GM23338 (cell line): ENCODE measurements around the gene RAB43. TPM values are rescaled to one million over a fixed set of nuclear protein-coding genes. Genes with fewer than 3 reads are reported as not detected.
"Not testable (repeated sequence)": the region's sequence is repeated elsewhere in the genome, so short reads cannot be mapped to it uniquely, and the experiment has no call there.

Source experiments
- ATAC-seq: fragments of 200-7000 bp; cut with Tn5 transposase; 3 replicates; pipeline ENCODE4 v1.9.1; 2020
- DNase-seq: peaks from one replicate; pipeline ENCODE4 v3.0.0-alpha.2; 2015; ENCODE audit warnings: low spot score
- H2AFZ ChIP-seq: fragments of 200-600 bp; sonication (generic); 2 replicates; pipeline ENCODE4 v1.8.0; 2016; ENCODE audit warnings: antibody characterized with exemption, mild to moderate bottlenecking, moderate library complexity
- H3F3A ChIP-seq: fragments of 200-600 bp; sonication (generic); replicated peaks from 2 replicates; pipeline ENCODE4 v1.8.0; 2017; ENCODE audit warnings: antibody characterized with exemption, mixed run types, low read depth
- H3K27ac ChIP-seq: fragments of 200-600 bp; sonication (generic); 2 replicates; pipeline ENCODE4 v1.6.1; 2016; ENCODE audit warnings: low read depth
- H3K27me3 ChIP-seq: fragments of 200-600 bp; sonication (generic); 2 replicates; pipeline ENCODE4 v1.8.0; 2016; ENCODE audit warnings: mild to moderate bottlenecking, mixed run types, moderate library complexity; ENCODE audit not compliant: insufficient read depth
- H3K36me3 ChIP-seq: fragments of 200-600 bp; sonication (generic); 2 replicates; pipeline ENCODE4 v1.8.0; 2016; ENCODE audit warnings: mild to moderate bottlenecking; ENCODE audit not compliant: insufficient read depth
- H3K4me1 ChIP-seq: fragments of 200-600 bp; sonication (generic); 2 replicates; pipeline ENCODE4 v1.8.0; 2016; ENCODE audit warnings: mild to moderate bottlenecking, moderate library complexity; ENCODE audit not compliant: insufficient read depth
- H3K4me2 ChIP-seq: fragments of 200-600 bp; sonication (generic); 2 replicates; pipeline ENCODE4 v1.7.1; 2017; ENCODE audit warnings: mixed run types
- H3K4me3 ChIP-seq: fragments of 200-600 bp; sonication (generic); 2 replicates; pipeline ENCODE4 v1.6.1; 2016; ENCODE audit warnings: mixed run types
- H3K79me2 ChIP-seq: fragments of 200-600 bp; sonication (generic); replicated peaks from 2 replicates; pipeline ENCODE4 v1.8.0; 2017; ENCODE audit warnings: mild to moderate bottlenecking; ENCODE audit not compliant: insufficient read depth
- H3K9me2 ChIP-seq: fragments of 200-600 bp; sonication (generic); 2 replicates; pipeline ENCODE4 v1.8.0; 2017; ENCODE audit not compliant: insufficient read depth
- H4K20me1 ChIP-seq: fragments of 200-600 bp; sonication (generic); replicated peaks from 2 replicates; pipeline ENCODE4 v1.8.0; 2017; ENCODE audit warnings: mild to moderate bottlenecking; ENCODE audit not compliant: insufficient read depth
- H3K27ac Mint-ChIP-seq: 2 replicates; pipeline ENCODE4 v1.8.0; 2020; ENCODE audit warnings: inconsistent platforms, mild to moderate bottlenecking, moderate library complexity, mixed read lengths
- H3K27me3 Mint-ChIP-seq: 3 replicates; pipeline ENCODE4 v1.8.0; 2022; ENCODE audit warnings: low read depth, mild to moderate bottlenecking, moderate library complexity, mixed read lengths, inconsistent platforms; ENCODE audit not compliant: insufficient read depth, poor library complexity
- H3K36me3 Mint-ChIP-seq: 3 replicates; pipeline ENCODE4 v1.8.0; 2021; ENCODE audit warnings: low read depth, mild to moderate bottlenecking, inconsistent platforms, moderate library complexity, mixed read lengths
- H3K4me1 Mint-ChIP-seq: 3 replicates; pipeline ENCODE4 v1.8.0; 2020; ENCODE audit warnings: mild to moderate bottlenecking, inconsistent platforms, mixed read lengths
- H3K4me3 Mint-ChIP-seq: 3 replicates; pipeline ENCODE4 v1.8.0; 2021; ENCODE audit warnings: moderate library complexity, mild to moderate bottlenecking, inconsistent platforms, mixed read lengths
- H3K9me3 Mint-ChIP-seq: 3 replicates; pipeline ENCODE4 v1.8.0; 2020; ENCODE audit warnings: moderate library complexity, mild to moderate bottlenecking, inconsistent platforms, mixed read lengths
- CTCF ChIP-seq, 2 experiments: fragments of 200-600 bp in 1 of 2; sonication (generic) in 1 of 2; conservative IDR thresholded peaks; 2 replicates each; pipeline versions ENCODE4 v1.5.1 to v1.6.1; 2016 to 2017; ENCODE audit warnings: antibody characterized with exemption in 2 of 2, low read depth in 2 of 2, mild to moderate bottlenecking in 2 of 2, moderate library complexity in 1 of 2
- ETS1 ChIP-seq: IDR thresholded peaks from 2 replicates; pipeline ENCODE4 v1.6.1; 2016; ENCODE audit warnings: antibody characterized with exemption
- EZH2 ChIP-seq: fragments of 200-600 bp; sonication (generic); IDR thresholded peaks from one replicate; pipeline ENCODE4 v1.8.0; 2017; ENCODE audit warnings: antibody characterized with exemption, mild to moderate bottlenecking, low read depth; ENCODE audit not compliant: unreplicated experiment
- POLR2AphosphoS5 ChIP-seq: IDR thresholded peaks from 2 replicates; pipeline ENCODE4 v1.6.1; 2016; ENCODE audit warnings: antibody characterized with exemption, low read depth
- REST ChIP-seq: IDR thresholded peaks from one replicate; pipeline ENCODE4 v1.6.1; 2018; ENCODE audit warnings: antibody characterized with exemption; ENCODE audit not compliant: unreplicated experiment
- polyA plus RNA-seq: library from polyadenylated mRNA; unstranded; fragments of >200 nt; fragmentation: Nextera tagmentation; extraction: Ambion mirVana; gene quantifications from 2 replicates; pipeline ENCODE4 v1.2.1, GENCODE V29; 2016
- total RNA-seq: library from RNA; depleted of rRNA; stranded (reverse); fragments of >200 nt; shearing (Covaris generic); gene quantifications from 2 replicates; pipeline ENCODE4 v1.2.3, GENCODE V29; 2014

RAB43 gene
- total and polyA plus RNA-seq, 2 experiments from 2014 or later = 5.7 to 37.0 TPM

GRCh38 chr3:129165594-129165993, 44.0 kb upstream of the RAB43 start:
- ATAC-seq, H3K27me3 ChIP-seq, H3K4me2 ChIP-seq, H3K9me3 Mint-ChIP-seq, H3K4me1 Mint-ChIP-seq, H2AFZ ChIP-seq, H3K4me3 Mint-ChIP-seq, H3K27ac Mint-ChIP-seq, H3K4me3 ChIP-seq, H3K4me1 ChIP-seq, DNase-seq, H3K9me2 ChIP-seq, H3K27ac ChIP-seq: not testable (repeated sequence)
- peaks cover 24% of the 10 kb centered on the region for H3K79me2 ChIP-seq
- Mint-ChIP-seq H3K27me3 (peaks cover 18% of the 10 kb centered on the region), H3K36me3 (peaks cover 46% of the 10 kb centered on the region)
- H3F3A ChIP-seq = peaks cover 52% of the 10 kb centered on the region
- H3K36me3 ChIP-seq = peaks cover 39% of the 10 kb centered on the region
- peaks cover 34% of the 10 kb centered on the region for H4K20me1 ChIP-seq

GRCh38 chr3:129164500-129164899, 42.9 kb upstream of the RAB43 start:
- Mint-ChIP-seq H3K36me3 (peaks cover 35% of the 10 kb centered on the region), H3K27me3 (peaks cover 20% of the 10 kb centered on the region), H3K4me3 (no peak overlapping the region), H3K4me1 (peaks cover 14% of the 10 kb centered on the region), H3K9me3 (no peaks in the 10 kb centered on the region; the same call in 2 of the 3 replicates), H3K27ac (no peak overlapping the region)
- Histone ChIP-seq H3K9me2 (no peaks in the 10 kb centered on the region), H4K20me1 (peaks cover 31% of the 10 kb centered on the region), H3F3A (peaks cover 44% of the 10 kb centered on the region), H3K36me3 (peaks cover 28% of the 10 kb centered on the region), H3K27me3 (no peaks in the 10 kb centered on the region), H3K79me2 (peaks cover 25% of the 10 kb centered on the region), H3K27ac (0 out of 2 replicates have a peak overlapping the region, but pooled peaks have one; percentile 39), H3K4me3 (no peak overlapping the region), H3K4me1 (peaks cover 12% of the 10 kb centered on the region; the same call in 1 of the 2 replicates), H3K4me2 (no peak overlapping the region), H2AFZ (no peak overlapping the region)
- no peak for ATAC-seq
- TF ChIP-seq POLR2AphosphoS5 (peak; percentile 22; the same call in 1 of the 2 replicates), EZH2 (no peak)
- no peak for DNase-seq

- H4K20me1 ChIP-seq = peaks cover 28% of the 10 kb centered on the region
- Mint-ChIP-seq H3K4me3 (peak overlapping the region; percentile 96), H3K9me3 (no peaks in the 10 kb centered on the region; the same call in 2 of the 3 replicates), H3K27ac (peak overlapping the region; percentile 100; the same call in 1 of the 2 replicates), H3K4me1 (peaks cover 14% of the 10 kb centered on the region), H3K36me3 (peaks cover 26% of the 10 kb centered on the region), H3K27me3 (peaks cover 16% of the 10 kb centered on the region)
- peaks cover 28% of the 10 kb centered on the region for H3K79me2 ChIP-seq
- peak overlapping the region; percentile 89; the same call in 1 of the 2 replicates for H3K4me2 ChIP-seq
- peaks cover 37% of the 10 kb centered on the region for H3F3A ChIP-seq
- no peak overlapping the region for H2AFZ ChIP-seq
- peak overlapping the region; percentile 82; the same call in 1 of the 2 replicates for H3K4me3 ChIP-seq
- peaks cover 19% of the 10 kb centered on the region for H3K36me3 ChIP-seq
- no peaks in the 10 kb centered on the region for H3K9me2 ChIP-seq
- peak overlapping the region; percentile 100 for H3K27ac ChIP-seq
- TF ChIP-seq POLR2AphosphoS5 = peak; percentile 48; the same call in 1 of the 2 replicates
- TF ChIP-seq ETS1 = no peak
- peak; percentile 42 to 51 for TF ChIP-seq CTCF (conservative IDR thresholded peaks at IDR 0.05; ENCODE audit: low read depth in 2 of 2)
- TF ChIP-seq REST = no peak
- ATAC-seq = peak; percentile 43
- H3K27me3 ChIP-seq = no peaks in the 10 kb centered on the region
- H3K4me1 ChIP-seq = peaks cover 12% of the 10 kb centered on the region; the same call in 1 of the 2 replicates
- peak; percentile 63 for DNase-seq
Measured at GRCh38 chr3:129162729-129163579, 41.4 kb upstream of the RAB43 start.
